GM18505 (cell line): Measurements from ENCODE around the gene GAB1.
A peak's percentile ranks its signal among the peaks of the same experiment; 100 is the strongest.

Experiments used
- ATAC-seq: cut with Tn5 transposase; IDR thresholded peaks from one replicate; pipeline ENCODE4 v1.9.1; 2021; ENCODE audit not compliant: unreplicated experiment
- POLR2A ChIP-seq: IDR thresholded peaks from 4 replicates; pipeline ENCODE4 v1.6.1; 2011; ENCODE audit warnings: borderline replicate concordance; ENCODE audit not compliant: insufficient read depth, insufficient read length; ENCODE audit errors: extremely low read depth

The GAB1 gene

GRCh38 chr4:143336781-143337599 is at the start of gene GAB1:
Gene GAB1, plus strand, starts transcription at chr4:143336876. Its CDS starts 313 bp downstream, at chr4:143337189.
- ATAC-seq: peak; percentile 69
- no peak for TF ChIP-seq POLR2A

- no peak for ATAC-seq
- no peak for TF ChIP-seq POLR2A
These were observed 49.1 kb upstream of the GAB1 start for GRCh38 chr4:143287572-143287923.

GRCh38 chr4:143288171-143288570 is 48.5 kb upstream of the GAB1 start:
- TF ChIP-seq POLR2A: no peak
- ATAC-seq: no peak

- ATAC-seq: no peak
- TF ChIP-seq POLR2A: no peak
These were observed 47.3 kb upstream of the GAB1 start for GRCh38 chr4:143289370-143289769.

- ATAC-seq: no peak
- TF ChIP-seq POLR2A: no peak
These were observed 45.4 kb upstream of the GAB1 start for GRCh38 chr4:143291314-143291713.

- ATAC-seq: no peak
- no peak for TF ChIP-seq POLR2A
These were observed 43.8 kb upstream of the GAB1 start for GRCh38 chr4:143292858-143293257.

GRCh38 chr4:143294310-143294709 is 42.4 kb upstream of the GAB1 start:
- TF ChIP-seq POLR2A: no peak
- ATAC-seq: no peak

- ATAC-seq: no peak
- TF ChIP-seq POLR2A: no peak
These were observed 41.9 kb upstream of the GAB1 start for GRCh38 chr4:143294710-143295275.

GRCh38 chr4:143296397-143297067 is 40.1 kb upstream of the GAB1 start:
- no peak for TF ChIP-seq POLR2A
- no peak for ATAC-seq

- TF ChIP-seq POLR2A: no peak
- ATAC-seq: no peak
These were observed 35.8 kb upstream of the GAB1 start for GRCh38 chr4:143300860-143301259.

- TF ChIP-seq POLR2A: no peak
- ATAC-seq: no peak
These were observed 34.1 kb upstream of the GAB1 start for GRCh38 chr4:143302536-143302935.

GRCh38 chr4:143306788-143307187 is 29.9 kb upstream of the GAB1 start:
- no peak for TF ChIP-seq POLR2A
- no peak for ATAC-seq

GRCh38 chr4:143307531-143307930 is 29.1 kb upstream of the GAB1 start:
- no peak for TF ChIP-seq POLR2A
- no peak for ATAC-seq

GRCh38 chr4:143308377-143308776 is 28.3 kb upstream of the GAB1 start:
- TF ChIP-seq POLR2A: no peak
- no peak for ATAC-seq

GRCh38 chr4:143311924-143312323 is 24.8 kb upstream of the GAB1 start:
- TF ChIP-seq POLR2A: no peak
- no peak for ATAC-seq

- TF ChIP-seq POLR2A: no peak
- no peak for ATAC-seq
These were observed 23.2 kb upstream of the GAB1 start for GRCh38 chr4:143313521-143313920.
